Lower leg skin (tissue), 3 donors: ENCODE data around the gene SCAPER.

Experiments
- CTCF ChIP-seq, 3 donors: fragments of 450-650 bp; IDR thresholded peaks; one replicate each; pipeline ENCODE4 v1.5.1; 2016; ENCODE audit warnings: antibody characterized with exemption in 3 of 3, mild to moderate bottlenecking in 3 of 3, moderate library complexity in 2 of 3
- POLR2A ChIP-seq, 2 donors: fragments of 450-650 bp; IDR thresholded peaks; one replicate each; pipeline ENCODE4 v1.6.1; 2016 to 2017; ENCODE audit warnings: antibody characterized with exemption in 2 of 2, mild to moderate bottlenecking in 1 of 2, moderate library complexity in 1 of 2

- TF ChIP-seq POLR2A (IDR thresholded peaks at IDR 0.05) (no peak), CTCF (IDR thresholded peaks at IDR 0.05) (no peak)
These were observed 513.3 kb downstream of the SCAPER start for GRCh38 chr15:76391847-76392246.
